Small intestine (tissue), 16 donors: Measurements from ENCODE around the gene OR8B12. TPM values are rescaled to one million over a fixed set of nuclear protein-coding genes. Genes with fewer than 3 reads are reported as not detected.

Source experiments
- DNase-seq, 2 donors: peaks; one replicate each; pipeline versions ENCODE4 v3.0.0 to v3.0.0-alpha.2; 2013
- FAIRE-seq: peaks from 2 replicates; lab custom pipeline; 2012; peaks lifted over from hg19 to GRCh38; lab: Jason Lieb, UNC
- H3K27ac ChIP-seq, 3 donors: one replicate each; pipeline ENCODE4 v1.5.1; 2013; ENCODE audit warnings: low read length in 2 of 3, mild to moderate bottlenecking in 2 of 3, control low read depth in 1 of 3, inconsistent platforms in 1 of 3, low read depth in 1 of 3, moderate library complexity in 1 of 3
- H3K27me3 ChIP-seq, 3 donors: one replicate each; pipeline ENCODE4 v1.6.1; 2013; ENCODE audit warnings: low read length in 3 of 3, inconsistent platforms in 1 of 3; ENCODE audit not compliant: control insufficient read depth in 3 of 3, insufficient read depth in 3 of 3
- H3K36me3 ChIP-seq, 3 donors: one replicate each; pipeline ENCODE4 v1.6.1; 2013; ENCODE audit warnings: low read length in 3 of 3, inconsistent platforms in 1 of 3, low read depth in 1 of 3, mild to moderate bottlenecking in 1 of 3, moderate library complexity in 1 of 3; ENCODE audit not compliant: control insufficient read depth in 3 of 3, insufficient read depth in 2 of 3
- H3K4me1 ChIP-seq, 3 donors: one replicate each; pipeline ENCODE4 v1.6.1; 2013; ENCODE audit warnings: low read length in 2 of 3, inconsistent platforms in 1 of 3, low read depth in 1 of 3, mild to moderate bottlenecking in 1 of 3, moderate library complexity in 1 of 3; ENCODE audit not compliant: control insufficient read depth in 3 of 3, insufficient read depth in 2 of 3
- H3K4me3 ChIP-seq, 3 donors: one replicate each; pipeline ENCODE4 v1.5.1; 2013; ENCODE audit warnings: low read length in 3 of 3, control low read depth in 1 of 3, inconsistent platforms in 1 of 3, low read depth in 1 of 3, mild to moderate bottlenecking in 1 of 3, moderate library complexity in 1 of 3
- H3K9me3 ChIP-seq, 2 donors: one replicate each; pipeline ENCODE4 v1.6.1; 2013; ENCODE audit warnings: low read depth in 1 of 2, low read length in 1 of 2; ENCODE audit not compliant: control insufficient read depth in 2 of 2, insufficient read depth in 1 of 2
- WGBS, 3 donors: extraction: QIAGEN DNeasy Blood & Tissue Kit; methylation state at CpG; one replicate each; pipeline ENCODE4 v1.1.7; 2013; 5-methylcytosine and 5-hydroxymethylcytosine counted together
- long read RNA-seq, 10 donors: transcript quantifications; one replicate each; lab custom pipeline, GENCODE V29; 2026
- polyA plus RNA-seq, 4 donors: library from polyadenylated mRNA; stranded (reverse) in 3 of 4; unstranded in 1 of 4; fragments of 200-250 nt in 3 of 4; fragments of 120-200 nt in 1 of 4; gene quantifications; one replicate each; pipeline versions ENCODE4 v1.2.1 to v1.2.3, GENCODE V29; 2013
- donor health status: healthy with polysubstance abuse.
- donor health status: control.
- donor health status: control.
- donor health status: Bipolar disorder and iron deficiency.
- donor health status: healthy.

The OR8B12 gene
- not detected for polyA plus RNA-seq
- long read RNA-seq, donor 1: 0 reads
- long read RNA-seq, donor 2: 0 reads
- long read RNA-seq, donor 3: 0 reads
- long read RNA-seq, donor 4: 0 reads
- long read RNA-seq, donor 5, partial matches to known transcripts: 10 of 10 reads
- long read RNA-seq, donor 5, other reads (novel, unspliced or antisense): 0 of 10 reads
- long read RNA-seq, donor 6: 0 reads
- long read RNA-seq, donor 7: 0 reads
- long read RNA-seq, donor 8: 0 reads
- long read RNA-seq, donor 9: 0 reads
- long read RNA-seq, donor 10: 0 reads

- FAIRE-seq (no peak), DNase-seq (no peak)
- no peak within 1 kb of the TSS for H3K27ac ChIP-seq
- H3K4me1 ChIP-seq: no peaks in the 10 kb centered on the region
- H3K9me3 ChIP-seq: no peaks in the 10 kb centered on the region
- H3K27me3 ChIP-seq: no peaks in the 10 kb centered on the region
- H3K4me3 ChIP-seq: no peak within 1 kb of the TSS
- H3K36me3 ChIP-seq: no peaks in the 10 kb centered on the region
- WGBS, 3 donors: 82 to 88% (median 85%) methylated on average over 5 of the region's 5 CpGs
Observed at GRCh38 chr11:124543554-124543953, at the start of gene OR8B12. TSS of gene OR8B12 (minus strand) at chr11:124543654. CDS start at chr11:124543654, 0 bp downstream.

- Histone ChIP-seq H3K27ac (no peak overlapping the region), H3K27me3 (no peaks in the 10 kb centered on the region), H3K36me3 (no peaks in the 10 kb centered on the region), H3K4me3 (no peak overlapping the region), H3K4me1 (no peaks in the 10 kb centered on the region), H3K9me3 (no peaks in the 10 kb centered on the region)
- 75 to 88% (median 75%) methylated on average over 6 of the region's 6 CpGs for WGBS, 3 donors
- FAIRE-seq (no peak), DNase-seq (no peak)
Observed at GRCh38 chr11:124592627-124593026, 49.2 kb upstream of the OR8B12 start.

GRCh38 chr11:124591430-124591829 lies 48.0 kb upstream of the OR8B12 start:
- Histone ChIP-seq H3K36me3 (no peaks in the 10 kb centered on the region), H3K27ac (no peak overlapping the region), H3K4me3 (no peak overlapping the region), H3K27me3 (no peaks in the 10 kb centered on the region), H3K9me3 (no peaks in the 10 kb centered on the region), H3K4me1 (no peaks in the 10 kb centered on the region)
- no peak for DNase-seq
- FAIRE-seq: no peak
- WGBS, 3 donors: 77 to 83% (median 79%) methylated on average over 2 of the region's 2 CpGs

GRCh38 chr11:124586238-124586860 lies 42.9 kb upstream of the OR8B12 start:
- peaks cover 0 to 5% (median 0%) of the 10 kb centered on the region in 3 donors for H3K27me3 ChIP-seq
- no peak overlapping the region for H3K4me3 ChIP-seq
- WGBS, 3 donors: 37 to 46% (median 41%) methylated on average over 3 of the region's 3 CpGs
- H3K27ac ChIP-seq: no peak overlapping the region
- no peaks in the 10 kb centered on the region for H3K36me3 ChIP-seq
- DNase-seq (peak; percentile 64 to 69), FAIRE-seq (no peak)
- no peaks in the 10 kb centered on the region for H3K9me3 ChIP-seq
- H3K4me1 ChIP-seq: no peaks in the 10 kb centered on the region

GRCh38 chr11:124584681-124585372 lies 41.4 kb upstream of the OR8B12 start:
- Histone ChIP-seq H3K4me1 (no peaks in the 10 kb centered on the region), H3K27me3 (peaks cover 0 to 5% (median 0%) of the 10 kb centered on the region in 3 donors), H3K4me3 (no peak overlapping the region), H3K36me3 (no peaks in the 10 kb centered on the region), H3K9me3 (no peaks in the 10 kb centered on the region), H3K27ac (no peak overlapping the region)
- no peak for DNase-seq
- WGBS, 3 donors: 61 to 63% (median 63%) methylated on average over 4 of the region's 4 CpGs
- FAIRE-seq: no peak

GRCh38 chr11:124583781-124584180 lies 40.3 kb upstream of the OR8B12 start:
- no peaks in the 10 kb centered on the region for H3K9me3 ChIP-seq
- peak; percentile 38 to 45 for DNase-seq
- H3K27me3 ChIP-seq: peaks cover 0 to 5% (median 0%) of the 10 kb centered on the region in 3 donors
- H3K4me1 ChIP-seq: no peaks in the 10 kb centered on the region
- H3K36me3 ChIP-seq: no peaks in the 10 kb centered on the region
- no peak for FAIRE-seq
- no peak overlapping the region for H3K27ac ChIP-seq
- no peak overlapping the region for H3K4me3 ChIP-seq
- WGBS, 3 donors: 20 to 47% (median 43%) methylated on average over 8 of the region's 8 CpGs

- Histone ChIP-seq H3K4me3 (no peak overlapping the region), H3K36me3 (no peaks in the 10 kb centered on the region)
Observed at GRCh38 chr11:124582565-124582964, 39.1 kb upstream of the OR8B12 start.

GRCh38 chr11:124581817-124582216 lies 38.4 kb upstream of the OR8B12 start:
- no peak for FAIRE-seq
- H3K36me3 ChIP-seq: no peaks in the 10 kb centered on the region
- no peak overlapping the region for H3K27ac ChIP-seq

More at GRCh38 chr11:124582565-124582964, 39.1 kb upstream of the OR8B12 start:
- no peaks in the 10 kb centered on the region for H3K4me1 ChIP-seq
- peaks cover 0 to 5% (median 0%) of the 10 kb centered on the region in 3 donors for H3K27me3 ChIP-seq
- WGBS, 3 donors: 87 to 94% (median 90%) methylated on average over 2 of the region's 2 CpGs
- no peak overlapping the region for H3K27ac ChIP-seq
- DNase-seq (no peak), FAIRE-seq (no peak)
- H3K9me3 ChIP-seq: no peaks in the 10 kb centered on the region

More at GRCh38 chr11:124581817-124582216, 38.4 kb upstream of the OR8B12 start:
- DNase-seq: no peak
- WGBS, 3 donors: 65 to 86% (median 79%) methylated on average over 6 of the region's 6 CpGs
- Histone ChIP-seq H3K9me3 (no peaks in the 10 kb centered on the region), H3K27me3 (peaks cover 0 to 5% (median 0%) of the 10 kb centered on the region in 3 donors), H3K4me1 (no peaks in the 10 kb centered on the region), H3K4me3 (no peak overlapping the region)
